Fibroblast of lung (primary cell): ENCODE measurements around the gene COMTD1. TPM values are rescaled to one million over a fixed set of nuclear protein-coding genes. Genes with fewer than 3 reads are reported as not detected.

Experiments used
- DNase-seq, 2 donors: peaks; one replicate each; pipeline versions ENCODE4 v3.0.0 to v3.0.0-alpha.2; 2010; ENCODE audit warnings: low read depth in 2 of 2
- H2AFZ ChIP-seq: 2 replicates; pipeline ENCODE4 v1.5.1; 2012; ENCODE audit warnings: low read length, control low read depth, inconsistent platforms
- H3K27ac ChIP-seq: 2 replicates; pipeline ENCODE4 v1.5.1; 2011; ENCODE audit warnings: low read length, control low read depth; ENCODE audit not compliant: insufficient read depth
- H3K27me3 ChIP-seq: 2 replicates; pipeline ENCODE4 v1.5.1; 2011; ENCODE audit warnings: mild to moderate bottlenecking, low read length; ENCODE audit not compliant: control insufficient read depth, insufficient read depth
- H3K36me3 ChIP-seq: 2 replicates; pipeline ENCODE4 v1.5.1; 2011; ENCODE audit warnings: low read length; ENCODE audit not compliant: control insufficient read depth, insufficient read depth
- H3K4me1 ChIP-seq: 2 replicates; pipeline ENCODE4 v1.5.1; 2011; ENCODE audit warnings: low read length; ENCODE audit not compliant: control insufficient read depth, insufficient read depth; ENCODE audit errors: extremely low read depth
- H3K4me2 ChIP-seq: 2 replicates; pipeline ENCODE4 v1.5.1; 2011; ENCODE audit warnings: low read length, control low read depth; ENCODE audit not compliant: insufficient read depth; ENCODE audit errors: extremely low read depth
- H3K4me3 ChIP-seq, 4 experiments: fragments of 200-600 bp in 1 of 4; sonication (generic) in 1 of 4; replicated peaks in 1 of 4; 2 replicates each; pipeline ENCODE4 v1.5.1; 2011 to 2016; ENCODE audit warnings: low read length in 4 of 4, low read depth in 3 of 4, mild to moderate bottlenecking in 3 of 4, control low read depth in 2 of 4, inconsistent platforms in 1 of 4, mixed read lengths in 1 of 4; ENCODE audit not compliant: insufficient read depth in 1 of 4; ENCODE audit errors: control extremely low read depth in 1 of 4
- H3K79me2 ChIP-seq: 2 replicates; pipeline ENCODE4 v1.5.1; 2012; ENCODE audit warnings: mild to moderate bottlenecking, low read length, inconsistent platforms; ENCODE audit not compliant: control insufficient read depth, insufficient read depth
- H3K9ac ChIP-seq: 2 replicates; pipeline ENCODE4 v1.5.1; 2011; ENCODE audit warnings: mild to moderate bottlenecking, low read length, control low read depth; ENCODE audit not compliant: insufficient read depth
- H3K9me3 ChIP-seq: 2 replicates; pipeline ENCODE4 v1.5.1; 2012; ENCODE audit warnings: low read depth, low read length; ENCODE audit not compliant: control insufficient read depth, insufficient read depth
- H4K20me1 ChIP-seq: 2 replicates; pipeline ENCODE4 v1.5.1; 2011; ENCODE audit warnings: low read length; ENCODE audit not compliant: control insufficient read depth, insufficient read depth; ENCODE audit errors: extremely low read depth
- EZH2 ChIP-seq: IDR thresholded peaks from 2 replicates; pipeline ENCODE4 v1.5.1; 2012; ENCODE audit warnings: low read length, control low read depth, mild to moderate bottlenecking; ENCODE audit errors: missing control alignments
- polyA plus RNA-seq, 2 donors: library from polyadenylated mRNA; depleted of rRNA in 1 of 2; stranded (reverse) in 1 of 2; unstranded in 1 of 2; fragments of >200 nt; gene quantifications; 2 replicates each; pipeline ENCODE4 v1.2.1, GENCODE V29; 2011 to 2012; ENCODE audit warnings: missing spikeins in 1 of 2
- total RNA-seq: library from RNA; depleted of rRNA; stranded (reverse); fragments of >200 nt; gene quantifications from 2 replicates; pipeline ENCODE4 v1.2.1, GENCODE V29; 2014
- TF ChIP-seq, protein P1 (sequence below), 2 donors: IDR thresholded peaks in 1 of 2; conservative IDR thresholded peaks in 1 of 2; 1 replicate in 1 of 2; 2 replicates in 1 of 2; pipeline ENCODE4 v1.5.1; 2011 to 2012; ENCODE audit warnings: low read length in 2 of 2, control low read depth in 1 of 2, inconsistent platforms in 1 of 2, low read depth in 1 of 2, mild to moderate bottlenecking in 1 of 2

Gene COMTD1
- total and polyA plus RNA-seq, 2 donors (not counting 1 experiment from before 2014, with no cell fraction given): 2.0 to 8.3 TPM

DNA sequence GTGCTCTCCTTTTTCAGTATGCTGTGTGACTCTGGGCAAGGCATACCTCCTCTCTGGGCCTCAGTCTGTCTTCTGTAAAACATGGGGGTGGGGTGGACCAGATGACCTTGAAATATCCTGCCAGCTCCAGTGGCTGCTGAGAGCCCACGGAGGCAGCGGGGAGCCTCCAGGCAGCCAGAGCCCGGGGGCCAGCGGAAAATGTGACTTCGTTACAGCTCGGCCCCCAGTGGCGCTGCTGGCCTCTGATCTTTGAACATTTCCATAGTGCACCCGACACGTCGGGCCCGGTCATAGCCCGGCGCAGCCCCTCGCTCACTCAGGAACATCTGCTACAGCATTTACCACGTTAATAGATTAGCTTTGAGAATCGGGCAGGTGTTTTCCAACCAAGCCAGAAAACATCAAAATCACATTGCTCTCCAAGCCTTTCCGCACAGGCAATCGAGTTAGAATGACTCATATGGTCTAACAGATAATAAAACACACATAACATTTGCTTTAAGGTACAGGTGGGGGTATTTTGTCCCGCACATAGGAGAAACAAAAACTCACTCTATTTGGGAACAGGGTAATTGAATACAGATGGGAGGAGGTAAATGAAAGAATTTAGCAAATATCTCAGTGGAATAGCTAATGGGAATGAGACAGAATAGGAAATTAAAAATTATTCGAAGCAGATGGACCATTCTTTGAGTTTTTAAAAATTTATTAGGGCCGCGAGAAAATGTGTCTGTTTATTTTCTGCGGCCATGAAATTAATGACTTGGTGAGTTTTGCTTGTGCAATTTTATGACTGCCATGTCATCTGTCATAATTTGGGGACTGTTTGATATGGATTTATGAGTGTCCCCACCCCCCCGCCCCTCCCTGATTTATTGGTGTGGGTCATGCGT lies 26.3 kb upstream of the COMTD1 start:
- Histone ChIP-seq H2AFZ (no peak overlapping the region), H3K4me2 (no peak overlapping the region), H3K9me3 (no peaks in the 10 kb centered on the region), H3K27me3 (peaks cover 2% of the 10 kb centered on the region), H3K36me3 (no peaks in the 10 kb centered on the region), H3K4me1 (no peaks in the 10 kb centered on the region), H3K79me2 (no peaks in the 10 kb centered on the region), H4K20me1 (no peaks in the 10 kb centered on the region), H3K27ac (no peak overlapping the region), H3K4me3 (no peak overlapping the region), H3K9ac (no peak overlapping the region)
- DNase-seq: no peak
- no peak for TF ChIP-seq EZH2
- TF ChIP-seq, protein P1, sequence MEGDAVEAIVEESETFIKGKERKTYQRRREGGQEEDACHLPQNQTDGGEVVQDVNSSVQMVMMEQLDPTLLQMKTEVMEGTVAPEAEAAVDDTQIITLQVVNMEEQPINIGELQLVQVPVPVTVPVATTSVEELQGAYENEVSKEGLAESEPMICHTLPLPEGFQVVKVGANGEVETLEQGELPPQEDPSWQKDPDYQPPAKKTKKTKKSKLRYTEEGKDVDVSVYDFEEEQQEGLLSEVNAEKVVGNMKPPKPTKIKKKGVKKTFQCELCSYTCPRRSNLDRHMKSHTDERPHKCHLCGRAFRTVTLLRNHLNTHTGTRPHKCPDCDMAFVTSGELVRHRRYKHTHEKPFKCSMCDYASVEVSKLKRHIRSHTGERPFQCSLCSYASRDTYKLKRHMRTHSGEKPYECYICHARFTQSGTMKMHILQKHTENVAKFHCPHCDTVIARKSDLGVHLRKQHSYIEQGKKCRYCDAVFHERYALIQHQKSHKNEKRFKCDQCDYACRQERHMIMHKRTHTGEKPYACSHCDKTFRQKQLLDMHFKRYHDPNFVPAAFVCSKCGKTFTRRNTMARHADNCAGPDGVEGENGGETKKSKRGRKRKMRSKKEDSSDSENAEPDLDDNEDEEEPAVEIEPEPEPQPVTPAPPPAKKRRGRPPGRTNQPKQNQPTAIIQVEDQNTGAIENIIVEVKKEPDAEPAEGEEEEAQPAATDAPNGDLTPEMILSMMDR (conservative IDR thresholded peaks at IDR 0.05 in 1 of 2, IDR thresholded peaks at IDR 0.05 in 1 of 2; ENCODE audit: low read depth in 1 of 2, low read length in 2 of 2): no peak

DNA sequence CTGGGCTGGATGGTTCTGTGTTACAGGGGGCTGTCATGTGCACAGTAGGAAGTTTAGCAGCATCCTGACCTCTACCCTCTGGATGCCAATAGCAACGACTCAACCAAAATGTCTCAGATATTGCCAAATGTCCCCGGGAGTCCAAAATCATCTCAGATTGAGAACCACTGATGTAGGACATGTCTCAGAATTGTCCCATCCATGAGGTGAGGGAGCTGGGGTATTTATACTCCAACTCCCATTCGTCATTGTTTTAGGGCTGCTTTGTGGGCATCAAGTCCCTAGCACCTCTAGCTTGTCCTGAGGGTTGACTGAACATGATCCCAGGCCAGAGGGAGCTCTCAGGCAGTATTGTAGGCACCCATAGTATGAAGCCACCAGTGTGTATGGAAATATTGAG lies 25.2 kb upstream of the COMTD1 start:
- H3K27me3 ChIP-seq: peaks cover 2% of the 10 kb centered on the region
- H3K36me3 ChIP-seq: no peaks in the 10 kb centered on the region
- no peak for TF ChIP-seq EZH2
- TF ChIP-seq, protein P1 (conservative IDR thresholded peaks at IDR 0.05 in 1 of 2, IDR thresholded peaks at IDR 0.05 in 1 of 2; ENCODE audit: low read depth in 1 of 2, low read length in 2 of 2): no peak
- H3K9me3 ChIP-seq: no peaks in the 10 kb centered on the region
- DNase-seq: no peak
- no peak overlapping the region for H2AFZ ChIP-seq
- no peak overlapping the region for H3K4me2 ChIP-seq
- no peak overlapping the region for H3K9ac ChIP-seq
- no peaks in the 10 kb centered on the region for H3K79me2 ChIP-seq
- no peak overlapping the region for H3K27ac ChIP-seq
- H4K20me1 ChIP-seq: no peaks in the 10 kb centered on the region
- H3K4me3 ChIP-seq: no peak overlapping the region
- no peaks in the 10 kb centered on the region for H3K4me1 ChIP-seq

DNA sequence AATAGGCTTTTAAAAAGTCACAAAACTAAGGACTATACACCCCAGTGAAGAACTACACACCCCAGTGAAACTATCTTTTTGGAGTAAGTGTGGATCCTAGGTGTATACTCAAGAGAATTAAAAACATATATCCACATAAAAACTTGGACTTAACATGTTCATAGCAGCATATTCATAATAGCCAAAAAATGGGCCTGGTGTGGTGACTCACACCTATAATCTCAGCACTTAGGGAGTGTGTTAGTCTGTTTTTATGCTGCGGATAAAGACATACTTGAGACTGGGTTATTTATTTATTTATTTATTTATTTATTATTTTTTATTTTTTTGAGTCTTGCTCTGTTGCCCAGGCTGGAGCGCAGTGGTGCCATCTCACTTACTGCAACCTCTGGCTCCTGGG lies 19.0 kb upstream of the COMTD1 start:
- Histone ChIP-seq H3K9ac (no peak overlapping the region), H4K20me1 (no peaks in the 10 kb centered on the region), H3K27ac (no peak overlapping the region), H3K4me1 (no peaks in the 10 kb centered on the region), H3K36me3 (no peaks in the 10 kb centered on the region), H3K27me3 (no peaks in the 10 kb centered on the region), H2AFZ (no peak overlapping the region), H3K9me3 (no peaks in the 10 kb centered on the region), H3K79me2 (no peaks in the 10 kb centered on the region), H3K4me2 (no peak overlapping the region), H3K4me3 (no peak overlapping the region)
- TF ChIP-seq EZH2: no peak
- TF ChIP-seq, protein P1 (conservative IDR thresholded peaks at IDR 0.05 in 1 of 2, IDR thresholded peaks at IDR 0.05 in 1 of 2; ENCODE audit: low read depth in 1 of 2, low read length in 2 of 2): no peak
- DNase-seq: no peak
